Bronchial epithelial cell (primary cell): ENCODE data around the gene ATG16L2. TPM values are rescaled to one million over a fixed set of nuclear protein-coding genes. Genes with fewer than 3 reads are reported as not detected.

Source experiments
- DNase-seq: peaks from one replicate; pipeline ENCODE4 v3.0.0-alpha.2; 2010; ENCODE audit warnings: low read depth
- FAIRE-seq: peaks from 2 replicates; lab custom pipeline; 2011; peaks lifted over from hg19 to GRCh38; lab: Jason Lieb, UNC
- H3K27me3 ChIP-seq: 2 replicates; pipeline ENCODE4 v1.5.1; 2011; ENCODE audit warnings: low read length; ENCODE audit not compliant: control insufficient read depth, insufficient read depth
- H3K36me3 ChIP-seq: 2 replicates; pipeline ENCODE4 v1.5.1; 2011; ENCODE audit warnings: low read length; ENCODE audit not compliant: control insufficient read depth, insufficient read depth
- H3K4me3 ChIP-seq: 2 replicates; pipeline ENCODE4 v1.5.1; 2011; ENCODE audit warnings: mild to moderate bottlenecking, low read depth, low read length, control low read depth
- CTCF ChIP-seq: IDR thresholded peaks from 2 replicates; pipeline ENCODE4 v1.5.1; 2011; ENCODE audit warnings: mild to moderate bottlenecking, moderate library complexity, low read length, control low read depth, inconsistent platforms; ENCODE audit not compliant: insufficient read depth, severe bottlenecking
- total RNA-seq: library from RNA; depleted of rRNA; stranded (reverse); fragments of >200 nt; gene quantifications from 2 replicates; pipeline ENCODE4 v1.2.1, GENCODE V29; 2014

The ATG16L2 gene
- total RNA-seq, 1 donor from 2014 or later: 5.3 TPM

GRCh38 chr11:72842126-72842525, 27.9 kb downstream of the ATG16L2 start:
- H3K4me3 ChIP-seq: no peak overlapping the region
- no peak for FAIRE-seq
- TF ChIP-seq CTCF: no peak
- H3K36me3 ChIP-seq: peaks cover 6% of the 10 kb centered on the region
- H3K27me3 ChIP-seq: no peaks in the 10 kb centered on the region
- DNase-seq: no peak

- Histone ChIP-seq H3K27me3 (no peaks in the 10 kb centered on the region), H3K4me3 (no peak overlapping the region), H3K36me3 (peaks cover 6% of the 10 kb centered on the region)
- FAIRE-seq (no peak), DNase-seq (no peak)
- TF ChIP-seq CTCF: no peak
Observed at GRCh38 chr11:72842653-72843330, 28.6 kb downstream of the ATG16L2 start.

GRCh38 chr11:72844356-72844755, 30.1 kb downstream of the ATG16L2 start:
- H3K36me3 ChIP-seq: peaks cover 6% of the 10 kb centered on the region
- no peak overlapping the region for H3K4me3 ChIP-seq
- FAIRE-seq: no peak
- TF ChIP-seq CTCF: no peak
- H3K27me3 ChIP-seq: no peaks in the 10 kb centered on the region
- no peak for DNase-seq

GRCh38 chr11:72848846-72849466, 34.7 kb downstream of the ATG16L2 start:
- FAIRE-seq (no peak), DNase-seq (peak; percentile 44)
- peak; percentile 72 for TF ChIP-seq CTCF
- H3K4me3 ChIP-seq: no peak overlapping the region
- H3K27me3 ChIP-seq: no peaks in the 10 kb centered on the region
- H3K36me3 ChIP-seq: peaks cover 1% of the 10 kb centered on the region

GRCh38 chr11:72850832-72851231, 36.6 kb downstream of the ATG16L2 start:
- no peak for FAIRE-seq
- Histone ChIP-seq H3K4me3 (no peak overlapping the region), H3K36me3 (no peaks in the 10 kb centered on the region), H3K27me3 (no peaks in the 10 kb centered on the region)
- DNase-seq: no peak
- no peak for TF ChIP-seq CTCF
